ENCODE measurements around the gene PCGF3. TPM values are rescaled to one million over a fixed set of nuclear protein-coding genes. Genes with fewer than 3 reads are reported as not detected.

PCGF3 gene
- total RNA-seq, 1 experiment from 2014 or later = 66.3 TPM

- TF ChIP-seq FOSL1 (IDR thresholded peaks at IDR 0.05; ENCODE audit: low read depth) = no peak
- no peak for TF ChIP-seq ZFX (IDR thresholded peaks at IDR 0.05)
- TF ChIP-seq JUND (IDR thresholded peaks at IDR 0.05) = no peak
- no peak for TF ChIP-seq ZNF274 (IDR thresholded peaks at IDR 0.05; ENCODE audit: low read depth, low read length)
- TF ChIP-seq CEBPB (IDR thresholded peaks at IDR 0.05; ENCODE audit: low read depth) = no peak
These were observed 84.2 kb downstream of the PCGF3 start (continued) for GRCh38 chr4:789571-790465.

GRCh38 chr4:790466-790820 lies 84.8 kb downstream of the PCGF3 start:
- Histone ChIP-seq H3K4me3 (replicated peaks in 1 of 2; ENCODE audit: low read depth in 1 of 2, low read length in 2 of 2) (no peak overlapping the region), H3K4me2 (ENCODE audit: low read length) (no peak overlapping the region), H3K9ac (ENCODE audit: low read length) (no peak overlapping the region), H3K27ac (ENCODE audit: low read depth, low read length) (no peak overlapping the region), H3K79me2 (ENCODE audit: insufficient read depth, low read length) (no peaks in the 10 kb centered on the region), H3K27me3 (ENCODE audit: insufficient read depth, low read length) (no peaks in the 10 kb centered on the region), H3K4me1 (ENCODE audit: control insufficient read depth in 1 of 2, insufficient read depth in 2 of 2, low read length in 2 of 2) (no peaks in the 10 kb centered on the region), H3K36me3 (ENCODE audit: control insufficient read depth in 1 of 2, insufficient read depth in 2 of 2, low read length in 2 of 2) (no peaks in the 10 kb centered on the region), H2AFZ (ENCODE audit: low read depth, low read length, poor library complexity, severe bottlenecking) (no peak overlapping the region), H4K20me1 (ENCODE audit: insufficient read depth) (no peaks in the 10 kb centered on the region), H3K9me3 (ENCODE audit: control insufficient read depth in 1 of 2, insufficient read depth in 1 of 2, low read depth in 1 of 2, low read length in 2 of 2) (no peaks in the 10 kb centered on the region), H3K9me2 (ENCODE audit: insufficient read depth) (no peaks in the 10 kb centered on the region)
- ATAC-seq = no peak
- no peak for TF ChIP-seq REST (IDR thresholded peaks at IDR 0.05; ENCODE audit: low read depth)
- TF ChIP-seq ZBTB33 (IDR thresholded peaks at IDR 0.05; ENCODE audit: extremely low read depth, insufficient replicate concordance, low read length) = no peak
- TF ChIP-seq ZFX (IDR thresholded peaks at IDR 0.05) = no peak
- RAD21 ChIA-PET (ENCODE audit: low non-redundant PET in 1 of 2, low total read pairs in 2 of 2, uncharacterized antibody in 2 of 2, unreplicated experiment in 2 of 2) = no interaction called here
- POLR2A ChIA-PET = no interaction called here
- BruUV-seq (replicated peaks) = no TSS peak
- CTCF ChIA-PET = no interaction called here
- intact Hi-C loops (cut with micrococcal nuclease) = no loop called here
- no peak for DNase-seq (ENCODE audit: low read depth, low spot score)
